Astrocyte of the cerebellum (primary cell): Measurements from ENCODE around the gene TNIP1.

Experiments used
- DNase-seq: peaks from one replicate; pipeline ENCODE4 v3.0.0-alpha.2; 2011; ENCODE audit warnings: low read depth
- H3K4me3 ChIP-seq: 2 replicates; pipeline ENCODE4 v1.5.1; 2011; ENCODE audit warnings: mild to moderate bottlenecking, low read depth, low read length, moderate library complexity
- in situ Hi-C: cut with HindIII; loops from 2 replicates; pipeline ENCODE4 v1.10.0; 2017; ENCODE audit warnings: low sequenced_read_pairs
- TF ChIP-seq, protein P1 (sequence below): IDR thresholded peaks from 2 replicates; pipeline ENCODE4 v1.5.1; 2012; ENCODE audit warnings: low read length, low read depth, moderate library complexity, mild to moderate bottlenecking; ENCODE audit errors: missing control alignments

TNIP1 gene

DNA sequence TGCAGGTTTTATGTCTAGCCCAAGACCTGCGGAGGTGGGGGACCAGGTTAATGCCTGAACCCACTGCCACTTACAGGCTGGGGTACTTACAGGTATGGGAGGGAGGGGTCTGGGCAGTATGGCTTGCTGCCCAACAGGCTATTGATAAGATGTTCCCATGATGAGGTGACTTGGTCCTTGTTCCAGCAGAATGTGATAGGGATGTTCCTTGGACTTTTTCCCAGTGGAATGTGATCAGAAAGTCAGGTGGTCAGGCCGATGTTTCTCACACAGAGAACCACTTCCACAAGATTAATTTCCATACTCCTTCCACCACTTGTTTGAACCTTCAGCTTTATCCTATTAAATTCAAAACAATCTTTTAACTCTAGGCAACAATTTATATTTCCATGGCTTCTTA is 87.4 kb downstream of the TNIP1 start:
- in situ Hi-C loops = no loop called here
- no peak overlapping the region for H3K4me3 ChIP-seq
- TF ChIP-seq, protein P1, sequence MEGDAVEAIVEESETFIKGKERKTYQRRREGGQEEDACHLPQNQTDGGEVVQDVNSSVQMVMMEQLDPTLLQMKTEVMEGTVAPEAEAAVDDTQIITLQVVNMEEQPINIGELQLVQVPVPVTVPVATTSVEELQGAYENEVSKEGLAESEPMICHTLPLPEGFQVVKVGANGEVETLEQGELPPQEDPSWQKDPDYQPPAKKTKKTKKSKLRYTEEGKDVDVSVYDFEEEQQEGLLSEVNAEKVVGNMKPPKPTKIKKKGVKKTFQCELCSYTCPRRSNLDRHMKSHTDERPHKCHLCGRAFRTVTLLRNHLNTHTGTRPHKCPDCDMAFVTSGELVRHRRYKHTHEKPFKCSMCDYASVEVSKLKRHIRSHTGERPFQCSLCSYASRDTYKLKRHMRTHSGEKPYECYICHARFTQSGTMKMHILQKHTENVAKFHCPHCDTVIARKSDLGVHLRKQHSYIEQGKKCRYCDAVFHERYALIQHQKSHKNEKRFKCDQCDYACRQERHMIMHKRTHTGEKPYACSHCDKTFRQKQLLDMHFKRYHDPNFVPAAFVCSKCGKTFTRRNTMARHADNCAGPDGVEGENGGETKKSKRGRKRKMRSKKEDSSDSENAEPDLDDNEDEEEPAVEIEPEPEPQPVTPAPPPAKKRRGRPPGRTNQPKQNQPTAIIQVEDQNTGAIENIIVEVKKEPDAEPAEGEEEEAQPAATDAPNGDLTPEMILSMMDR = no peak
- no peak for DNase-seq

DNA sequence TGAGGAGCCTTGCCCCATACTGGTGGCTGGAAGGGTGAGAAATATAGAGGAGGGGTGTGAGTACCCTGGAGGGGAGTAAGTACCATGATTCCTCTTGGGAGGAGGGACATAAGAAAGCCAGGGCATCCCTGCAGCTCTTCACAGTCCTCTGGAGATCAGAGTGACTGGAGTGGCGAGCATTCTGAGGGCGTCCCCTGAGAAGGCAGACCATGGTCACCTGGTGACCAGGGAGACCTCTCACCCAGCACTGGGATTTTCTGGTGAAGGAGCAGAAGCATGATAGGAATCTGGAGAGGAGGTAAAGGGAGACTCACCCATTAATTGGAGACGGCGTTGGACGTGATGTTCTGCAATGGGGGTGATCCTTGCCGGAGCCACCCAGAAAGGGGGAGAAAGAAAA is 88.1 kb downstream of the TNIP1 start:
- no peak overlapping the region for H3K4me3 ChIP-seq
- no peak for DNase-seq
- in situ Hi-C loops = no loop called here
- TF ChIP-seq, protein P1 = no peak

DNA sequence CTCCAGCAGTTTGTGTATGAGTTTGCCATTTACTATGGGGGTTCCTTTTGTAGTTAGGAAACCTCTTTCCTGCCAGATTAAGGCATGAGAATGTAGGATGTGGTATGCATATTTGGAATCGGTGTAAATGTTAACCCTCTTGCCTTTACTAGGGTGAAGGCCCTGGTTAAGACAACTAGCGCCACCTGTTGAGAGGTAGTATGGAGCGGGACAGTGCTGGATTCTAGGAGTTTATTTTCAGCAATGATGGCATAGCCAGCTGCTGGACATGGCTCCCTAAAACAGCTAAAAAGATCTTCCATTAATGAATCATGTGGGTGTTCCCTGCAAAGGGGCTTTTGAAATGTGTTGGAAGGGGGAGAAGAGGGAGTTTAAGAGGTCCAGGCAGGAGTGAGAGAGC is 91.1 kb downstream of the TNIP1 start:
- in situ Hi-C loops = no loop called here
- TF ChIP-seq, protein P1 = no peak
- H3K4me3 ChIP-seq = no peak overlapping the region
- no peak for DNase-seq

DNA sequence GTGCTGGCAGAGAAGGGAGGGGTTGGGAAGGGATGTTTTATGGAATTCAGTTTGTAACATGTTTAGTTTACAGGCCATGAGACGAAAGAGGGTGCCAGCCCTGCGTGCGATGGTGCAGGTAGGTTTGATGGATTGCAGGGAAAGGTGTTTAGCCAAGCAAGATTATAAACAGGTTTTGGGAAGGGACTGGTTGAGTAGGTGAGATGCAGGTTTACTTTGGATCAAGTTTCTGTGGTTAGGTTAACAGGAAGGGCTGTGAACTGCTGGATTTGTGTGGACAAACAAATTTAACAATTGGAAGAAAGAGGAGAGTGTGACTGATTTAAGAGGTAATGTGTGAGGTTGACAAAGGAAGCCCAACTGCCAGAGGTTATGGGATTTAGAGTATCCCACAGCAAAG is 93.1 kb downstream of the TNIP1 start:
- no peak overlapping the region for H3K4me3 ChIP-seq
- TF ChIP-seq, protein P1 = no peak
- no peak for DNase-seq
- in situ Hi-C loops = no loop called here
